Embryonic facial prominence (tissue), 1 donor: ENCODE data around the gene MYO1D.
"Not testable (repeated sequence)": the region's sequence is repeated elsewhere in the genome, so short reads cannot be mapped to it uniquely, and the experiment has no call there.

Source experiments
- DNase-seq: peaks from one replicate; pipeline ENCODE4 v3.0.0-alpha.2; 2016; ENCODE audit errors: extremely low spot score

MYO1D gene

DNA sequence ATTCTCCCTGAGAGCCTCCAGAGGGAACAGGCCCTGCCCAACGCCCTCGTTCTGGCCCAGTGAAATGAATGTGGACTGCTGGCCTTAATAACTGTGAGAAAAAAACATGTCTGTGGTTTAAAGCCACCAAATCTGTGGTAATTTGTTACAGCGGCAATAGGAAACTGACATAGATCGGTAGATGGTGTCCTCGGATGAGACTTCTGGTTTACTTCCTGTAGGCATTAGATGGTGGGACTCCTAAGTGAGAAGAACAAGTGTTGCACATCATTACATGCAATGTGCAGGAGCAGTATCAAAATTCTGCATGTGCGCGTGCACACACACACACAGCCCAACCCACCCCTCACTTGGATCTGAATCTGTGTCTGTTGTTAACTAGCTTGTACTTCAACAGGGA lies 348.1 kb downstream of the MYO1D start:
- no peak for DNase-seq

DNA sequence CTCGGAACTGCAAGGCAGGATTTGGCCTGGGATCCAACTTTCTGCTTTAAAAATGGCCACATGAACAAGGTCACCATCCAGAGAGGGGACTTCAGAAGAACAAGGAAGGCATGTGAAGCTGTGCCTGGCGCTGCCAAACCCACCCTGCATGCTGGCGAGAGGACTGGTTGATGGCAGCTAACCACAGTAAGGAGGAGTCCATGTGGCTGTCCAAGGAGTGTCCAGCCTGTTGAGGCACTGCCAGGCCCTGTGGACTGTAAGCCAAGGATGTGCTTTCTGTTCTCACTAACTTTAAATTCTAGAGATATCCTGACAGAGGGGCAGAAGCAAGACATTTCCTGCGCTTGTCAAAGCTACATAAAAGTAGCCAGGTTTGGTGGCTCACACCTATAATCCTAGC lies 349.8 kb downstream of the MYO1D start:
- DNase-seq, result no peak

GRCh38 chr17:32525122-32525521 lies 351.8 kb downstream of the MYO1D start:
- no peak for DNase-seq

DNA sequence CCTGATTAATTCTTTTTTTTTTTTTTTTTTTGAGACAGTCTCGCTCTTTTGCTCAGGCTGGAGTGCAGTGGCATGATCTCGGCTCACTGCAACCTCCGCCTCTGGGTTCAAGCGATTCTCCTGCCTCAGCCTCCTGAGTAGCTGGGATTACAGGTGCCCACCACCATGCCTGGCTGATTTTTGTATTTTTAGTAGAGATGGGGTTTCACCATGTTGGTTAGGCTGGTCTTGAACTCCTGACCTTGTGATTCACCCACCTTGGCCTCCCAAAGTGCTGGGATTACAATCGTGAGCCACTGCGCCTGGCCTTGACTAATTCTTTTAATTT lies 352.4 kb downstream of the MYO1D start:
- DNase-seq, result not testable (repeated sequence)

- DNase-seq, result no peak
Measured at GRCh38 chr17:32523827-32524552, 352.9 kb downstream of the MYO1D start.

- DNase-seq, result no peak
Measured at GRCh38 chr17:32523017-32523680, 353.8 kb downstream of the MYO1D start.

GRCh38 chr17:32520737-32521404 lies 356.1 kb downstream of the MYO1D start:
- DNase-seq, result no peak

DNA sequence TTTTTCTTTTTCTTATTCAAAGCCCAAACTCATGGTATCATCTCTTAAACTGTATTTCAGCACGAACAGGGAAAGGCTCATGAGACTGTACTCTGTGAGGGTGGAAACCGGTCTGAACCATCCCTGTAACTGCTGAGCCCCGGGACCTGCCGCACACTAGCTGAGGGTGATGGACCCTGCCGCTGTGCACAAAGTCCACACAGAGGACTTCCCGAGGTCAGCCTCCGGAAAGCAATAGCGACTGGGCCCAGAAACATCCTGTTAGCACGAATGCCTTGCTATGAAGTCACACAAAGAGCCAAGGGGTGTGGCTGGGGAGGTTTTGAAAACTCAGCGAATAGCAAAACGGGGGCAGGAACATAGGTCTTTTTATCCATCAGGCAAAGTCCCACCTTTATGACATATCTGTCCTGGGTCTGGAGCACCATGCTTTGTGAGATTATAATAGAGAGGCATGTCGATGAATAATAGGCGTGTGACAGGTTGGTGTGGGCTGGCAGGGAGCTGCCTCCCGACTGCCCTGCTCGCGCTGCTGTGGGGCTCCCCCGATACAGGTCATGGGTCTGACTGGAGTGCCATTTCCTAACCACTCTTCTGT lies 356.7 kb downstream of the MYO1D start:
- no peak for DNase-seq

DNA sequence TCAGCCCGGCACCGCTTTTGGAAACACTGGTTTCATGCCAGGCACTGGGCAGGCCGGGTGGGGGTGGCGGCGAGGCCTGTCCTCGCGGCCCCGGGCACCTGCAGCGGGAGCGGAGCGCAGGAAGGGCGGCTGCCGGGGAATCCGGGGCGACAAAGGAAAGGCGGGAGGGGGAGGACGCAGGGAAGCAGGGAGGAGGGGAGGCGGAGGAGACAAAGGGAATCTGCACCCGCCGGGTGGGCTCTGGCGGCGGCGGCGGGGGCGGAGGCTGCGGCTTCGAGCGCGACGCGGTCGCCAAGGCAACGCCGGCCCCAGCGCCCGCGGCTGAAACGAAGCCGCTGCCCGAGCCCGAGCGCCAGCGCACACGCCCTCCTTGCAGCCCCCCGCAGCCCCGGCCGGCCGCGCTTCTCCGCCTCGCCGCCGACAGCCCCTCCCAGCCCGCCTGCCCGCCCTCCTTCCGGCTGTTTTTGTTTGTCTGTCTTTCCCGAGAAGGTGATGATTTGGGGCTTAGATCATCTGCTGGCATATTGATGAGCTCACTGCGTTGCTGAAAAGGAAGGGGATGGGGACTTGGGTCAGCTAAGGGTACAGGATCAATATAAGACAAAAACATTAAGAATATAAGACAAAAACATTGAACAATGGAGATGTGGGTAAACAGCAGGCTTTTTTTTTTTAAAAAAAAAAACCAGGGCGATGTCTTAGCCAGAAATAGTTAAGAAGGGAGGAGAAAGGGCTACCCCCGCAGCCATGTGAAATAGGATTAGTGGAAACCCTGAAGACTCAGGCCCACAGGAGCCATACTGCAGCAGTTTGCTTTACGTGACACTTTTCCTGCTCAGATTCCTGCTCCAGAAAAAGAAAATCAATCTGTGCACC lies 357.5 kb downstream of the MYO1D start:
- peak; percentile 48 for DNase-seq

- DNase-seq, result no peak
Measured at GRCh38 chr17:32518646-32519227, 358.2 kb downstream of the MYO1D start.

DNA sequence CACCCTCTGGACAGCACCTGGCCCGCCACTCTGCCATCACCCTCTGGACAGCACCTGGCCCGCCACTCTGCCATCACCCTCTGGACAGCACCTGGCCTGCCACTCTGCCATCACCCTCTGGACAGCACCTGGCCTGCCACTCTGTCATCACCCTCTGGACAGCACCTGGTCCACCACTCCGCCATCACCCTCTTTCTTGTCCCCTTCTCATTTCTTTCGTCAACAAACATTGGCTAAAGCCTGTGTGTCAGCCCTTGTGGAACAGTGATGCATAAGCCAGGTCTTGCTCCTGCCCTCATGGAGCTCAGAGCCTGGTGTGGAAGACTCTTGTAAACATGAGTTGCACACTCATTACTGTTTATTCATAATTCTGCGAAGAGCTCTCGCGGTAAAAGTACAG lies 358.9 kb downstream of the MYO1D start:
- DNase-seq, result no peak

DNA sequence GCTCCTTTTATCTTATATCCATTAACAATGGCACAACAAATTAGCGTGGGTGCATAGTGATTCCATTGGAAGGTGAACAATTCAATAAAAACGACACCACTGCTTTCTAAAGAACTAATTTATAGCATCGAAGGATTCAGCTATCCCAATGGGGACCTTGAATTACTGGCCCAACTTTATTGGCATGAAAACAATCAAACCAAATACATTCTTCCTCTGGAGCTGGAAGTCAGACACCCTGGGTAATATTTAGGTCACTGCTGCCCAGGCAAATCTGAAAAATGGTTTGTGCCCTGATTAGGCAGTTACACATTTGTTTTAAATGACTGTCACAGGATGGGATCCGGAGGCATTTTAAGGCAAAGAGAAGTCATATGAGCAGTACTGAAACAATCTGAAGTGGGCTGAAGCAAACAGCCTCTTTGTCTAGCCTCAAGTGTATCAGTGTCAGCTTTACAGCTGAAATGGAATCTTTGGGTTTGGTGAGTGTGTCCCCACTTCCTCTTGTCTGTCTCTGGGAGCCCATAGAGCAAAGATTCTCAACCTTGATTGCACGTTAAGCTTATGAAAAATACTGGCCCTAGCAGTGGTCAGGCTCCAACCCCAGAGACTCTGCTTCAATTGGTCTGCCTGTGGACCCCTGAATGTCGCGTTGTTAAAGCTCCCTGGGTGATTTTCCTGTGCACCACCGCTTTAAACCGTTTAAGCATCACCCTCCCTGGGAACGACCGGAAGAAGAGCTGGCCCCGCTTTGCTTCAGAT lies 359.8 kb downstream of the MYO1D start:
- DNase-seq, result no peak

DNA sequence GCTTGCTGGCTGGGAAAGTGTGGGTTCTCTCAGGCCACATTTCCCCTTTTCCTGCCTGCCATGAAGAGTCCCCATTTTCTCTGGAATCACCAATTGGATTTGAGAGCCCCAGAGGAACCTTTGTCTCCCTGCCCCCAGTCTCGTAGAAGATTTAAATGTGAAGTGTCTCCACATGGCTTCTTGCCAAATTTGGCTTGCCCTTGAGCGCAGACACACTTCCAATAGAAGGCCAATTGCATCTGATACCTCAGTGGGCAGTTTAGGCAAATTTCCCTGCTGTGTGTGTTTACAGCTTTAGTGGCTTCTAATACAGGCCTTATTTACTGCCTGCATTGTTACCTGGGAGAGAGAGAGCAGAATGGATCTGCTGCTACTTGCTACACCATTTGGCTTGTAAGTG lies 360.5 kb downstream of the MYO1D start:
- DNase-seq, result no peak

DNA sequence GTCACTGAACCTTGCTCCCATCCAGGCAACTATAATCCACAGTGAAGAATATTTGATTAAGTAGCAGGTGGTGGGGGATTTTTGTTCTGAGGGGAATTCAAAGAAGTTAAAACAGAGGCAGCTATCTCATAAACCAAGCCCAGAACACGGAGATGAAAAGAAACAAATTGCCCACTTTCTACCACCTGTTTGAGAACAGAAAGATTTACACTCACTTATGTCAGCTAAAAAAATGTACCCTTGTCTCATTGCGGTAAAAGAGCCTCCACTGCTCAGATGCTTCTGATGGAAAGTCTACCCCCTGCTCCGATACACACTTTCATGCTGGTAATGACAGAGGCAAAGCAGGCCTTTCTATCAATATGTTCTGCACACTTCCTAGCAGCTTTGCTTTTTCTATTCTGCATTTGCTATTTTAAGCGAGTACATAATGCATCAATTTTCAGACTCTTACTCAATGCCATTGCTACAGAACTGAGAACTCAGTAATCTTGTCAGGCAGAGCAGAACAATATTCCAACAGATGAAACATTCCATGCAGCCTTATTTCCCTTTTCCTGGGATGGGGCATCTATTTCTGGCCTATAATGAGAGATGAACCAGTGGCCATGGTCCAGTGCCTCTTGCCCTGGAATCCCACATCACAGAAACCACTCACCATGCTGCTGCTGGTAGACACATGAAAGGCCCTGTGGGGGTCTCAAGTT lies 361.1 kb downstream of the MYO1D start:
- no peak for DNase-seq

- no peak for DNase-seq
Measured at GRCh38 chr17:32514606-32515005, 362.3 kb downstream of the MYO1D start.

DNA sequence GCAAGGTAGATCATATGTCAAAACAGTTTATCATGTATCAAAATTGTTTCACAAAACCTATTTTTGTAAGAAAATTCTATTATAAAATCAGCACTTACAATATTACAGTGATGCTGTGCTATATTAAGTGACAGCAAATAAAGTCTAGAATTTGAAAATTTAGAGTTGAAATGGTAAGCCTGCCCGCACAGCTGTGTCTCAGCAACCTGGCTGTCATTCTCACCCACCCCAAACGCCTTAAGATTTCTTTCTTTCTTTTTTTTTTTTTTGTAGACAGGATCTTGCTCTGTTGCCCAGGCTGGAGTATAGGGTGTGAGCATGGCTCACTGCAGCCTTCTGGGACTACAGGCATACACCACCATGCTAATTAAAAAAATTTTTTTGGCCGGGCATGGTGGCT lies 363.3 kb downstream of the MYO1D start:
- no peak for DNase-seq

- no peak for DNase-seq
Measured at GRCh38 chr17:32512328-32512727, 364.6 kb downstream of the MYO1D start.

DNA sequence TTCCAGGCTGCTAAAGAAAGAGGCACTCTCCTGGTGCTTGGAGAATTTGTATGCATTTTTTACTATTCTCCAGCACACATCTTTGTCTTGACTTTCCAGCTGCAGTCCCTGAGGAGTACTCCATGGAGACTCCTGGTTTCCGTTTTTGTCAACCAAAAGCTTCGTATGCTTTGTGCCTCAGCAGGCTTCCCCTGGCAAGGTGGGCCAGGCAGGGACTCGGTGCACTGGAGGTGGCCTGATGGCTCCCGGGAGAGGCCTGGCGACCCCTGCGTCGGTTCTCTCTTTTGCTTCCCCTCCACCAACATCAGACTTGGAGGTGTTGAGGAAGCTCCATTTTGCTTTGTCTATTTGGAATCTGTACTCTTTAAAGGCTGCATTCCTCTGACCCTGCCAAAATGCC lies 366.5 kb downstream of the MYO1D start:
- no peak for DNase-seq

DNA sequence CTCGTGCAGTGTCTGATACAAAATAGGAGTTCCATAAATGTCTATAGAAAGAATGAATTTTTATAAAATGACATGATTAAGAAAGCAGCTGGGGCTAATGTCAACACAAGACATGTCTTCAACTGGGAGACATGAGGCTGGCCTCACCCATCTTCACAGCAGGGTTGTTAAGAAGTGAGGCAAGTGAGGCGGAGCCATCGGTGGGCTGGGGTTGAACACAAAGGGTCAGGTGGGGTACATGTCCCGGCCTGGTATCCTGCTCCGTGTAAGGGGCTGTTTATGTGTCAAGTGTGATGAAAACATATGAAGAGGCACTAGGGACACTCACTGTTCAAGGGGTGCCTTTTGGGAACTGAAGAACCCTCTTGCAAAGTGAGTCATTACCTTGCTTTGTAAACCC lies 368.0 kb downstream of the MYO1D start:
- no peak for DNase-seq
